Stimulated activated CD4-positive, alpha-beta T cell treated with anti-CD3 and anti-CD28 coated beads, Interleukin-12 subunit alpha, Interleukin-12 subunit beta, amount 100 ng/mL, for 24 hours (primary cell): ENCODE results near the gene ADCY10.
"Not testable (repeated sequence)": the region's sequence is repeated elsewhere in the genome, so short reads cannot be mapped to it uniquely, and the experiment has no call there.

Experiments used
- DNase-seq, 2 experiments: peaks; one replicate each; pipeline ENCODE4 v3.0.0-alpha.2; 2020; ENCODE audit warnings: low read depth in 2 of 2

ADCY10 gene

GRCh38 chr1:167913895-167914496 is at the start of gene ADCY10:
TSS of gene ADCY10 (minus strand) at chr1:167914134. CDS start at chr1:167905140, 8,994 bp downstream.
- no peak for DNase-seq

GRCh38 chr1:167957710-167958109 is 43.8 kb upstream of the ADCY10 start:
- DNase-seq: no peak

GRCh38 chr1:167955915-167956314 is 42.0 kb upstream of the ADCY10 start:
- no peak for DNase-seq

- DNase-seq: no peak
Measured at GRCh38 chr1:167950569-167950968, 36.6 kb upstream of the ADCY10 start.

- DNase-seq: no peak
Measured at GRCh38 chr1:167949785-167950184, 35.9 kb upstream of the ADCY10 start.

GRCh38 chr1:167947733-167948132 is 33.8 kb upstream of the ADCY10 start:
- no peak for DNase-seq

GRCh38 chr1:167943541-167943940 is 29.6 kb upstream of the ADCY10 start:
- no peak for DNase-seq

- no peak for DNase-seq
Measured at GRCh38 chr1:167940264-167940663, 26.3 kb upstream of the ADCY10 start.

GRCh38 chr1:167938080-167938636 is 24.2 kb upstream of the ADCY10 start:
- no peak for DNase-seq

GRCh38 chr1:167937709-167938010 is 23.7 kb upstream of the ADCY10 start:
- DNase-seq: no peak

- DNase-seq: peak; percentile 34 to 49
Measured at GRCh38 chr1:167936930-167937708, 23.2 kb upstream of the ADCY10 start, which contains the start of gene MPC2. TSS of gene MPC2 (minus strand) at chr1:167937072. CDS start at chr1:167935841, 1,231 bp downstream.

- peak; percentile 88 to 91 for DNase-seq
Measured at GRCh38 chr1:167936068-167936929, 22.4 kb upstream of the ADCY10 start, which contains the start of gene DCAF6. TSS of gene DCAF6 (plus strand) at chr1:167936683. CDS start at chr1:167936912, 229 bp downstream.

GRCh38 chr1:167935216-167936067 is 21.5 kb upstream of the ADCY10 start:
- peak in 1 of 2 experiments; percentile 4 for DNase-seq

- no peak for DNase-seq
Measured at GRCh38 chr1:167934426-167935215, 20.7 kb upstream of the ADCY10 start.

- no peak for DNase-seq
Measured at GRCh38 chr1:167933788-167934187, 19.9 kb upstream of the ADCY10 start.

GRCh38 chr1:167929725-167930124 is 15.8 kb upstream of the ADCY10 start:
- no peak for DNase-seq

- not testable (repeated sequence) for DNase-seq
Measured at GRCh38 chr1:167928919-167929318, 15.0 kb upstream of the ADCY10 start.

- no peak for DNase-seq
Measured at GRCh38 chr1:167928457-167928852, 14.5 kb upstream of the ADCY10 start.

GRCh38 chr1:167927046-167927754 is 13.3 kb upstream of the ADCY10 start:
- DNase-seq: no peak
